HG02759 (cell line): Measurements from ENCODE around the gene AKR1E2.

Experiments used
- ATAC-seq: cut with Tn5 transposase; IDR thresholded peaks from one replicate; pipeline ENCODE4 v1.9.1; 2021; ENCODE audit warnings: mild to moderate bottlenecking, moderate library complexity; ENCODE audit not compliant: unreplicated experiment

AKR1E2 gene

DNA sequence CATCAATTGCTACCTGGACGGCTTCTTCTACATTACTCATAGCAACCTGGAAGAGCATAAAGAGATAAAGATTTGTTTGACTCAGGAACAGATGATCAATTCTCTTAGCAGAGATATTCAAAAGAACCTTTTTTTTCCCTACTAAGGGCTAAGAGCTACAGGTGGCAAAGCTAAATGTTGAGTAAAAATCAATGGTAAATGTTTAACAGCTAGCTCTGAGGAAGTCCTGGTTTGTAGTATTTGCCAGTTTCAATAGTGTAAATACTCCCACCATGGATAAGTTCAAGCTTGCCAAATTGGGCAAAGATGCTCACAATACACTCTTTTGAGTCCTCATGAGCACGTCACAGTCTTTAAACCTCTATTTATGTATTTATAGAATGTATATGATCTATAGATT, 64.0 kb downstream of the AKR1E2 start:
- no peak for ATAC-seq

DNA sequence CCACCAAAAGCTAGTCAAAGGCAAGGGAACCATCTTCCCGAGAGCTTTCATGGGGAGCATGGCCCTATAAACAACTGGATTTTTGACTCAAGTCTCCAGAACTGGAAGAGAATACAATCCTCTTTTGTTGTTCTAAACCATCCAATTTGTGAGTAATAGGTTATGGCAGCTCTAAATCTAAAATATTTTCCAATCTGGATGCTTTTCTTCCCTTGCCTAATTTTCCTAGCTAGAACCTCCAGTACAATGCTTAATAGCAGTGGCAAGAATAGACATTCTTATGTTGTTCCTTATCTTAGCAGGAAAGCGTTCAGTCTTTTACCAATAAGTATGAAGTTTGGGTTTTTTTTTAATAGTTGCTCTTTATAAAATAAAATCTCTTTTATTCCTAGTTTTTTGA, 66.7 kb downstream of the AKR1E2 start:
- ATAC-seq, result no peak

DNA sequence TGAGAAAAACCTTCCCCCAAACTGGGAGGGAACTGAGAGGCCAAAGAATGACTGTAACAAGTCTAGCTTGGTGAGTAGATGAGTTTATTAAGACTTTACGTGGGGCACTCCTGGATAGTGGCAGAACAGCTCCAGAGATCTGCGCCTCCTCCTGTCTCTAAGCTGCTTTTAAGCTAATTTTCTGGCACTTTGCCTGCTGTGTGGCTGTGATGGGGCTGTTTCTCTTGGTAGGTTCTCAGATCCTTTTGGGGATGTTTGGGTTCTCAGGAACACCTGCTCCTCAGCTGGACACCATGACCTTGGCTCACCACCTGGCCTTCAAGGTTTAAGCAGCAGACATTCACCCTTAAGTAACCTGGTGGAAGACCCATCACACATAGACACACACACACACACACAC, 68.3 kb downstream of the AKR1E2 start:
- no peak for ATAC-seq
